GM21390 (cell line): Measurements from ENCODE around the gene RPP21.

Experiments
- ATAC-seq: cut with Tn5 transposase; IDR thresholded peaks from one replicate; pipeline ENCODE4 v1.9.1; 2021; ENCODE audit not compliant: unreplicated experiment

RPP21 gene

DNA sequence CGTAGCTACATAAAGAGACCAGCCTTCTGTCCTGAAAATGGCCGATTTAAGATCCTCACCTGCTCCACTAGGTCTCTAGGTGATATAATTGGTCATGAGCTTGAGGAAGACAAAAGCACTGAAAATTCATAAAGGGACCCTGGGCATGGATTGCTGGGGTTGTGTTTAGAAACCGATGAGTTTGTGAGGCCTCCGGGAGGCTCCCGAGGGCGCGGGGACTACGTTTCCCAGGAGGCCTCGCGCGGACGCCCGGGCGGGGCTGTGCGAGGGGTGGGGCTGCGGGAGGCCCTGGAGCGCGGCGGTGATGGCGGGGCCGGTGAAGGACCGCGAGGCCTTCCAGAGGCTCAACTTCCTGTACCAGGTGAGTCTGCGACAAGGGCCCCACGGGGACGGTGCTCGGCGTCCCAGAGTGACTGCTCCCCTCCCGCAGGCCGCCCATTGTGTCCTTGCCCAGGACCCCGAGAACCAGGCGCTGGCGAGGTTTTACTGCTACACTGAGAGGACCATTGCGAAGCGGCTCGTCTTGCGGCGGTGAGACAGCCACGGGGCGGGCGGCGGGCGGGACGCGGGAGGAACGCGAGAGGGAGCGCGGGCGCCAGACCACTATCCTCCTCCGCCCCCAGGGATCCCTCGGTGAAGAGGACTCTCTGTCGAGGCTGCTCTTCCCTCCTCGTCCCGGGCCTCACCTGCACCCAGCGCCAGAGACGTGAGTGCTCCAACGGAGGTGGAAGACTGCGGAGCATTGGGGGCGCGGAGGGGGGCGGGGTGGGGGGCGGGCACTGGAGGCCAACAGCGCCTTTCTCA lies at the start of gene RPP21:
TSS of gene RPP21 (plus strand) at position 289 of the 804 bp plus-strand sequence. CDS start at position 305, 16 bp downstream.
- ATAC-seq = peak; percentile 95

DNA sequence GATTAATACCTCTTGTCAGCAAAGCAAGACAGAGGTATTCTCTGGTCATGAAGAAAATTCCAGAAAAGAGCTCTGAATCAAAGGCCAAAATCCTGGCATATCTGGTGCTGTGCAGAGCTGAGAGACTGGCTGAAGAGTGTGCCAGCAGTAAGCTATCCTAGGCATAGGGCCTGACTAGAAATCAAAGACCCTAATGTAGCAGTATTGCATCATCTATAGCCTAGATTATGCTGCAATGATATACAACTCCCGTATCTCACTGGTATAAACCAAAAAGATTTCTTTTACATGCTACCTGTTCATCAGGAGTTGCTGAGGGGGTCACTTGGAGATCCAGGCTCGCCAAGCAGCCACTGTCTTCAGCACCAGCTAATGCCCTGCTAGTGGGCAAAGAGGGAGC lies 49.1 kb upstream of the RPP21 start:
- no peak for ATAC-seq

DNA sequence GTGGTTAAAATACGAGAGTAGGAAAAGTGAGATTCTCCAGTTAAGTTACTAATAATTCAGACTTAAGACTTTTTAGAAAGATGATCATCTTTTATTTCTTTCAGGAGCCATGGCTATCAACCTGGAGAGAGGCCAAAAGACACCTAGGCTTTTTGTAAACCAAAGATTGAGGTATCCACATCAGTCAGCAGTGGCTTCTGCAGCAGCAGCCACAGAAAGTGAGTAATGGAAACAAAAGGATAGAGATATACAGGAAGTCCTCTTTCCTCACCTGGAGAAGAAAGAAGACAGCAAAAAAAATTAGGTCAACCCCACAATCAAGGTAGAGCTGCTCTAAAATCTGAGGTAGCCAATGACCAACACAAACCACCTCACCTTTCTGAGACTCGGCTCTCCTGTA lies 41.0 kb upstream of the RPP21 start:
- ATAC-seq = no peak

- ATAC-seq = no peak
Measured at GRCh38 chr6:30311101-30311500, 33.9 kb upstream of the RPP21 start.

DNA sequence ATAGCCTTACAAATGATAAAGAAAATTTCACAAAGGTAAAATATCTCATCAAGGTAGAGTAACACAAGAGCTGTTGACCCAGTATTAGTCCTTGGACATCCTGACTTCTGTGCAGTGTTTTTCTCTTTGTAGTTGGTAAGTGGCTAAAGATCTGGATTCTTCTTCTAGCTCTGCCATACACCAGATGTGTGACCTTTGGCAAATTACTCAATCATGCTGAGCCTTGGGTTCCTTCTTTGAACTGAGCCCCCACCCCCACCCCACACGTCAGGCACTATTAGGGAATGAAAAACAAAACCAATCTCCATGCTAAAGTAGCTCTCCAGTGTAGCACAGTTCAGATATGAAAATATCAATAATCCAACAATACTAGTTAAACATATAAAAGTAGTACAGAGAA lies 33.3 kb upstream of the RPP21 start:
- ATAC-seq = no peak

DNA sequence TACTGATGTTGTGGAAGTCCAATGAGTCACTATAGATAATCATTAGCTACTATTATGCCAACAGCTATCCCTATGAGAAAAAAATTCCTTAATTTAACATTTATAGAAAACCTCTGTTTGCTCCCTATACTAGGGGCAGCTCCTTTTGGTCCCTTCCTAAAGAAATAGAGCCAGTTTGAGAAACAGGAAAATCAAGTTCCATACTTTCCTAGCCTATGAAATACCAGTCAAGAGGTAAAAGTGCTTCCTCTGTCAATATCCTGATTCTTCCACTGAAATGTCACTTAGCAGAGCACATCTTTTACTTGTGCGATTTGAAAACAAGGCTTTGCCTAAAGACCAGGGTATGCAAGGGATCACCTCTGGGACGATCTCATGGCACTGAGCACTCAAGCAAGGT lies 32.7 kb upstream of the RPP21 start:
- no peak for ATAC-seq

- ATAC-seq = no peak
Measured at GRCh38 chr6:30312676-30313321, 32.2 kb upstream of the RPP21 start.

- no peak for ATAC-seq
Measured at GRCh38 chr6:30315156-30315555, 29.8 kb upstream of the RPP21 start.

DNA sequence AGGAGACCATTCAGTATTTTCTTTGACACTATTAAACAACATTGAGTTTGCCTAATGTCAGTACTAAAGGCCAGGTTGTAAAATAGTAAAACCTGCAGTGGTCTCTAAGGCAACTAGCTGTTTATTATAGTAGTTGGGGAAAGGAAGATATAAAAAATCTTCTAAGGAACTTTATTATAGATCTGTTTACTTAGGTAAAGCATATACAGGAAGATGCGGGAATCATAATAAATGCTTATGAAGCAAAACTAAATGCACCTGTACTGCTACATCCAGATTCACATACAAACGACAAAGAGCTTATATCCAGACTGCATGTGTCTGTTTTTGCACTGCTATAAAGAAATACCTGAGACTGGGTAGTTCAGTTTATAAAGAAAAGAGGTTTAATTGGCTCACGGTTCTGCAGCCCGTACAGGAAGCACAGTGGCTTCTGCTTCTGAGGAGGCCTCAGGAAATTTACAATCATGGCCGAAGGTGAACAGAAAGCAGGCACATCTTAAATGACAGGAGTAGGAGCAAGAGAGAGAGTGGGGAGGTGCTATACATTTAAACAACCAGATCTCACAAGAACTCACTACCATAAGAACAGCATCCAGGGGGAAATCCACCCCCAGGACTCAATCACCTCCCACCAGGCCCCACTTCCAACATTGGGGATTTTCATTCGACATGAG lies 26.9 kb upstream of the RPP21 start:
- ATAC-seq = no peak

DNA sequence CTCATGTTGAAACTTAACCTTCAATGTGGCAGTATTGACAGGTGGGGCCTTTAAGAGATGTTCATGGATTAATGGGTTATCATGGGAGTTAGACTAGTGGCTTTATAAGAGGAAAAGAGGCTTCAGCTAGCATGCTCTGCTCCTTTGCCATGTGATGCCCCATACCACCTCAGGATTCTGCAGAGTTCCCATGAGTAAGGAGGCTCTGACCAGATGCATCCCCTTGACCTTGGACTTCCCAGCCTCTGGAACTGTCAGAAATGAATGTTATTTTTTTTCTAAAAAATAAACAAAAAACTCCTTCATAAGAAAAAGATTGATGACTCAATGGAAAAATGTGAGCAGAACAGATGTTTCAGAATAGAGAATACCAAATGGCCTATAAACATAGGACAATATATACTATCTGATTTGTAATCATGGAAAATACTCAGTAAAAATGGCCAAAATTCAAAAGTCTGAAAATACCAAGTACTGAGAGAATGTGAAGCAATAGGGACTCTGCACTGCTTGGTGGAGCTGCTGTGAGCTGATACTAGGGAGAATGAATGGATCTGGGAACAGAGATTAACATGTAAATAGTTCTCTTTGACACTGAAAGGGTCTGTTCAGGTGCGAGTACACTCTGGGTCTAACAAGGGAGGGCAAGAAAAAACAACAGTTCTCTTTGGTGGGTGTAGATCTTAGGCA lies 25.7 kb upstream of the RPP21 start:
- ATAC-seq = no peak

- ATAC-seq = no peak
Measured at GRCh38 chr6:30321692-30322388, 23.1 kb upstream of the RPP21 start.

DNA sequence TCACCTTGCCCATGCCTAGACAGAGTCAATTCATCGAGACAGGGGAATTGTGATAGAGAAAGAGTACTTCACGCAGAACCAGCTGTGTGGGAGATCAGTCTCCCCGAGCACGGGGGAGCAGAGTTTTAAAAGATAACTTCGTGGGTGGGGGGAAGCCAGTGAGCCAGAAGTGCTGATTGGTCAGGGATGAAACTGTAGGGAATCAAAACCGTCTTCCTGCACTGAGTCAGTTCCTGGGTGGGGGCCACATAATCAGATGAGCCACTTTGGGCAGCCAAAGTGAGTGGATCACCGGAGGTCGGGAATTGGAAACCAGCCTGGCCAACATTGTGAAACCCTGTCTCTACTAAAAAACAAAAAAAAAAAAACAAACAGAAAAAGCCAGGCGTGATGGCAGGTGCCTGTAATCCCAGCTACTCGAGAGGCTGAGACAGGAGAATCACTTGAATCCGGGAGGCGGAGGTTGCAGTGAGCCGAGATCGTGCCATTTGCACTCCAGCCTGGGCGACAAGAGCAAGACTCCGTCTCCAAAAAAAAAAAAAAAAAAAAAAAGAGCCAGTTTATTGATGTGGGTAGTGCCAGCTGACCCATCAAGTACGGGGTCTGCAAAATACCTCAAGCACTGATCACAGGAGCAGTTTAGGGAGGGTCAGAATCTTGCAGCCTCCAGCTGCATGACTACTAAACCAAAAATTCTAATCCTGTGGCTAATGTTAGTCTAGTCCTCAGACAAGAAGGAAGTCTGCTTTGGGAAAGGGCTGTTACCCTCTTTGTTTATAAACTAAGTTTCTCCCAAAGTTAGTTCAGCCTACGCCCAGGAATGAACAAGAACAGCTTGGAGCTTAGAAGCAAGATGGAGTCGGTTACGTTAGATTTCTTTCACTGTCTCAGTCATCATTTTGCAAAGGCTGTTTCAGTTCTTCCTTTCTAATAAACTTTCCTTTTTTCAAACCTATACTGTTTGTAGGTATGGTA lies 22.1 kb upstream of the RPP21 start:
- ATAC-seq = no peak

DNA sequence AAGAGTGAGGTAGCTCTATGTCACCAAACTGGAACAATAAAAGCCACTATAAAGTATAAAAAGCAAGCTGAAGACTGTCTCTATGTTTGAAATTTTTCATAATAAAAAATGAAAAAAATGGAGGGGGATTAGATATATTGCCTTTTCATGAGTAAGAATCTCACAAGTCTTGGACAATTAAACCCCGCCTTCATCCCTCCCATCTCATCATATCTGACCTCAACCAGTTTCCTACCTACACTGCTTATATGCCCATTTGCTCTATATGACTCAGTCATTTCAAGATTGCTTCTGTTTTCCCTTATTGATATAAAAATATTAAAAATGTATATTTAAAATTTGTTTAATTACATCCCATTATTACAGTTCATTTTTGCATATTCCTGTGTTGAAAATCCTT lies 21.1 kb upstream of the RPP21 start:
- ATAC-seq = no peak

GRCh38 chr6:30325150-30325872 lies 19.6 kb upstream of the RPP21 start:
- peak; percentile 41 for ATAC-seq

DNA sequence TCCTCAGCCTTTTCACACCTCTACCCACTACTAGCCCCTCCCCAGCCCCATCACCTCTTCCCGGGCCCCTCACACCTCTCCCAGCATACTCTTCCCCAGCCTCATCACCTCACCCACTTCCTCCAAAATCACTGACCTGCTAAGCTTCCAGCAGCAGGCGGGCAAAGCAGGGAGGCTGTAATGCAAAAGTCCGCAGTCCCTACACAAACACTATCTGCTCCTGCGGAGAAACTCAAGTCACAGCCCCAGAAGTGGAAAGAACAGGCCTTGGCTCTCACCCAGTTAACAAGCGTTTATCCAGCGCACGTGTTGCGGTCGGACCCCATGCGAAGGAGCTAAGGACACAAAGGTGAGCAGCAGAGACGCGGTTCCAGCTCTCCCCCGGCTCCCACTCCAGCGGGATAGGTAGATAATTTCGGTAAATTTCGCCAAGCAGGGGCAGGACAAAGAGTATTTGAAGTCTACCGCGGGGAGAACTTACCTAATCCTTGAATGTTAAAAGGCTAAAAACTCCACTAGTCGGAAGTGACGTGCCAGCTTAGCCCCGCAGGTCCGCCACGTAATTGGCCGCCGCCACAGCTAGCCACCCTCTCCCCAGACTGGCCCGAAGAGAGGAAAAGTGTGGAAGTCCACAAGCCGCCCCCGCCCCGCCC lies 19.0 kb upstream of the RPP21 start:
- peak; percentile 38 for ATAC-seq

DNA sequence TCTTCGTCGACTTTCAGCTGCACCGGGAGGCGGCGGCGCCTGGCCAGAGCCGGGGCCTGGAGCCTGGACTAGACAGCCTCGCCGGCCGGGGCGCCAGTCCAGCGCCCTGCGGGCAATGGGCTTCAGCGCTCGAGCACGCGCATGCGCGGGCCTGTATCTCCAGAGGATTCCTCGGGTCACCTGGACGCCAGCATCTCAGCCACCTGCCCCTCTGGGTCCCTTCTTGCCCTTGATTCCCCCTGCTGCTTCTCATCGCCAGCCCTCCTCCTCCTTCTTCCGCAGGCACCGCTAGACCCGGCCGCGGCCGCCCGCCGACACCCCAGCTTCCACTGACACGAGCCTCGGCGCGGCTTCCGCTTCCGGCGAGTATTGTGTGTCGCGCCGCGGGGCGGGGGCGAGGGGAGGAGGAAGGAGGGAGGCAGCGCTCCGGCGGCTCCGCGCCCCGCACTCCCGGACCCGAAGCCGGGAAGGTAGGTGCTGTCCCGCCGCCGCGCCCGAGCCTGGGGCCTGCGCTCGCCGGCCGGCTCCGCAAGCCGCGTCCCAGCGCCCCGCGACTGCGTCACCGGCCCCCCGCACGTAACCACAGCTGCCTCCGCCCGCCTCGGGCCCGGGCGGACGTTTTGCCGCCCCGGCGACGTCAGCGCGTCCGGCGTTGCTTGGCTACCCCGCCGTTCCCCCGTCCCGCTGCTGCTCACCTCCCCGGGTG lies 18.3 kb upstream of the RPP21 start, which contains the start of gene TRIM39:
TSS of gene TRIM39 (plus strand) at position 402 of the 706 bp plus-strand sequence. CDS start 2,391 bp downstream, outside the sequence.
- peak; percentile 69 for ATAC-seq

- ATAC-seq = no peak
Measured at GRCh38 chr6:30327232-30327746, 17.7 kb upstream of the RPP21 start.
